Adrenal gland (tissue), 12 donors: Measurements from ENCODE around the gene TIGAR. TPM values are rescaled to one million over a fixed set of nuclear protein-coding genes. Genes with fewer than 3 reads are reported as not detected.

Source experiments
- DNase-seq, 7 donors: peaks; one replicate each; pipeline ENCODE4 v3.0.0-alpha.2; 2019 to 2020
- H3K27ac ChIP-seq, 5 donors: fragments of 200-600 bp; sonication (generic) in 4 of 5; 1 replicate in 3 of 5; 2 replicates in 2 of 5; pipeline versions ENCODE4 v1.5.1 to v1.8.0; 2016 to 2020; ENCODE audit warnings: mild to moderate bottlenecking in 1 of 5
- H3K27me3 ChIP-seq: fragments of 200-600 bp; 2 replicates; pipeline ENCODE4 v1.8.0; 2021
- H3K36me3 ChIP-seq, 2 donors: fragments of 200-600 bp; replicated peaks in 1 of 2; 1 replicate in 1 of 2; 2 replicates in 1 of 2; pipeline versions ENCODE4 v1.5.1 to v1.8.0; 2018 to 2022
- H3K4me1 ChIP-seq, 2 donors: fragments of 200-600 bp; replicated peaks in 1 of 2; 1 replicate in 1 of 2; 2 replicates in 1 of 2; pipeline versions ENCODE4 v1.5.1 to v1.8.0; 2018 to 2021
- H3K4me3 ChIP-seq, 4 donors: fragments of 200-600 bp; sonication (generic) in 3 of 4; one replicate each; pipeline ENCODE4 v1.5.1; 2016 to 2018
- H3K9me3 ChIP-seq, 3 donors: fragments of 200-600 bp; sonication (generic) in 1 of 3; replicated peaks in 1 of 3; 1 replicate in 2 of 3; 2 replicates in 1 of 3; pipeline versions ENCODE4 v1.5.1 to v1.8.0; 2016 to 2021
- POLR2A ChIP-seq, 2 donors: fragments of 450-650 bp; IDR thresholded peaks; one replicate each; pipeline ENCODE4 v1.6.1; 2017; ENCODE audit warnings: antibody characterized with exemption in 2 of 2, mild to moderate bottlenecking in 2 of 2, moderate library complexity in 1 of 2
- WGBS, 4 donors: extraction: QIAGEN DNeasy Blood & Tissue Kit in 2 of 4; methylation state at CpG; one replicate each; pipeline versions ENCODE4 v1.1.5 to v1.1.7; 2013 to 2017; 5-methylcytosine and 5-hydroxymethylcytosine counted together
- intact Hi-C, 2 donors: fragments of 100-400 bp; cut with DNase I; formaldehyde crosslinking; loops; one replicate each; pipeline versions ENCODE4 v1.14.1 to v1.15.0; 2022 to 2023
- polyA plus RNA-seq, 3 donors: library from polyadenylated mRNA; stranded (reverse); fragments of 200-250 nt in 2 of 3; fragments of 350-450 nt in 1 of 3; fragmentation: Illumina TruSeq in 1 of 3; extraction: RNeasy Lipid Tissue Mini Kit (QIAGEN cat#74804) in 1 of 3; gene quantifications; one replicate each; pipeline ENCODE4 v1.2.3, GENCODE V29; 2013 to 2014
- total RNA-seq, 9 donors: library from RNA; depleted of rRNA in 4 of 9; stranded (reverse); fragments of >200 nt in 4 of 9; fragments of 120-200 nt in 1 of 9; fragmentation: NEBNext Ultra II Directional in 1 of 9; extraction: Animal tissue kit (Norgen Biotek cat#: 25700) in 1 of 9; gene quantifications; one replicate each; pipeline versions ENCODE4 v1.1.0 to v1.2.4, GENCODE V29; 2013 to 2023
- TF ChIP-seq, protein P1 (sequence below), 6 experiments: fragments of 450-650 bp in 4 of 6; fragments of 200-600 bp in 2 of 6; sonication (generic) in 1 of 6; IDR thresholded peaks; 1 replicate in 5 of 6; 2 replicates in 1 of 6; pipeline versions ENCODE4 v1.5.1 to v1.8.0; 2016 to 2021; ENCODE audit warnings: antibody characterized with exemption in 6 of 6, mild to moderate bottlenecking in 2 of 6, moderate library complexity in 1 of 6
- donor health status: healthy with polysubstance abuse.
- donor health status: Bipolar disorder and iron deficiency.
- donor health status: DM: yes; HTN: yes; CAD: no.
- donor health status: DM: no; HTN: no; CAD: no.
- donor health status: DM: no; HTN: no; CAD: no.
- donor health status: DM: yes; HTN: yes; CAD: no.

Gene TIGAR
- total and polyA plus RNA-seq, 12 donors = 2.5 to 28.2 (median 9.5) TPM

DNA sequence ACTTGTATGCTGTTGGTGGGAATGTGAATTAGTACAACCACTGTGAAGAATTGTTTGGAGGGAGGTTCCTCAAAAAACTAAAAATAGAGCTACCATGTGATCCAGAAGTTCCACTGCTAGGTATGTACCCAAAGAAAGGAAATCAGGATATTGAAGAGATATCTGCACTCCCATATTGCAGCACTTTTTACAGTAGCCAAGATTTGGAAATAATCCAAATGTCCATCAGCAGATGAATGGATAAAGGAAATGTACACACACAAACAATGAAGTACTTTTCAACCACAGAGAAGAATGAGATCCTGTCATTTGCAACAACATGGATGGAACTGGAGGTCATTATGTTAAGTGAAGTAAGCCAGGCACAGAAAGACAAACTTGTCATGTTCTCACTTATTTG, 25.9 kb downstream of the TIGAR start:
- Histone ChIP-seq H3K4me1 (no peaks in the 10 kb centered on the region), H3K9me3 (no peaks in the 10 kb centered on the region), H3K4me3 (no peak overlapping the region), H3K27ac (no peak overlapping the region), H3K36me3 (no peaks in the 10 kb centered on the region), H3K27me3 (no peaks in the 10 kb centered on the region)
- intact Hi-C loops = no loop called here
- no peak for DNase-seq
- TF ChIP-seq POLR2A (IDR thresholded peaks at IDR 0.05) = no peak
- TF ChIP-seq, protein P1, sequence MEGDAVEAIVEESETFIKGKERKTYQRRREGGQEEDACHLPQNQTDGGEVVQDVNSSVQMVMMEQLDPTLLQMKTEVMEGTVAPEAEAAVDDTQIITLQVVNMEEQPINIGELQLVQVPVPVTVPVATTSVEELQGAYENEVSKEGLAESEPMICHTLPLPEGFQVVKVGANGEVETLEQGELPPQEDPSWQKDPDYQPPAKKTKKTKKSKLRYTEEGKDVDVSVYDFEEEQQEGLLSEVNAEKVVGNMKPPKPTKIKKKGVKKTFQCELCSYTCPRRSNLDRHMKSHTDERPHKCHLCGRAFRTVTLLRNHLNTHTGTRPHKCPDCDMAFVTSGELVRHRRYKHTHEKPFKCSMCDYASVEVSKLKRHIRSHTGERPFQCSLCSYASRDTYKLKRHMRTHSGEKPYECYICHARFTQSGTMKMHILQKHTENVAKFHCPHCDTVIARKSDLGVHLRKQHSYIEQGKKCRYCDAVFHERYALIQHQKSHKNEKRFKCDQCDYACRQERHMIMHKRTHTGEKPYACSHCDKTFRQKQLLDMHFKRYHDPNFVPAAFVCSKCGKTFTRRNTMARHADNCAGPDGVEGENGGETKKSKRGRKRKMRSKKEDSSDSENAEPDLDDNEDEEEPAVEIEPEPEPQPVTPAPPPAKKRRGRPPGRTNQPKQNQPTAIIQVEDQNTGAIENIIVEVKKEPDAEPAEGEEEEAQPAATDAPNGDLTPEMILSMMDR (IDR thresholded peaks at IDR 0.05) = no peak

DNA sequence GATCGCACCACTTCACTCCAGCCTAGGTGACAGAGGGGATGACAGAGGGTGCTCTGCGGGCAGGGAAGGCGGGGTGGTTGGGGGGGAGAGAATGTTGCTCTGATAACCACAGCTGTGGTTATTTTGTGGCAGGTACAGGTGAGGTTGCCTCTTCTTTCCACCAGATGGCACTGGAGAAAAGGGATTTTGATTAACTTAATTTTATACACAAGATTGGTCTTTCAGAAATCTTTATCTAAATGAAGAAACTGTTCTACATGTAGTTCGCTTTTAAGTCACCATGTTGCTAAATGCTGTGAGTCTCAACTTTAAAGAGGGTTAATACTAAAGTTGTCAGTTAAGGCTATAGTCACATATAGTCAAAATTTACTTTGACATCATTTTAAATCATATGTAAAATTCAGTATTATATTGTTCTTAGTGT, 32.8 kb downstream of the TIGAR start:
- H3K4me1 ChIP-seq = no peaks in the 10 kb centered on the region
- 60 to 81% (median 70%) methylated on average over 3 to 4 of the region's 4 CpGs for WGBS, 4 donors
- no peak overlapping the region for H3K27ac ChIP-seq
- no peak for TF ChIP-seq POLR2A (IDR thresholded peaks at IDR 0.05)
- TF ChIP-seq, protein P1 (IDR thresholded peaks at IDR 0.05) = peak in 5 of 6 experiments; percentile 7 to 57 (median 37)
- intact Hi-C loops = no loop called here
- no peaks in the 10 kb centered on the region for H3K36me3 ChIP-seq
- no peak overlapping the region for H3K4me3 ChIP-seq
- H3K9me3 ChIP-seq = no peaks in the 10 kb centered on the region
- H3K27me3 ChIP-seq = no peaks in the 10 kb centered on the region
- DNase-seq = no peak

DNA sequence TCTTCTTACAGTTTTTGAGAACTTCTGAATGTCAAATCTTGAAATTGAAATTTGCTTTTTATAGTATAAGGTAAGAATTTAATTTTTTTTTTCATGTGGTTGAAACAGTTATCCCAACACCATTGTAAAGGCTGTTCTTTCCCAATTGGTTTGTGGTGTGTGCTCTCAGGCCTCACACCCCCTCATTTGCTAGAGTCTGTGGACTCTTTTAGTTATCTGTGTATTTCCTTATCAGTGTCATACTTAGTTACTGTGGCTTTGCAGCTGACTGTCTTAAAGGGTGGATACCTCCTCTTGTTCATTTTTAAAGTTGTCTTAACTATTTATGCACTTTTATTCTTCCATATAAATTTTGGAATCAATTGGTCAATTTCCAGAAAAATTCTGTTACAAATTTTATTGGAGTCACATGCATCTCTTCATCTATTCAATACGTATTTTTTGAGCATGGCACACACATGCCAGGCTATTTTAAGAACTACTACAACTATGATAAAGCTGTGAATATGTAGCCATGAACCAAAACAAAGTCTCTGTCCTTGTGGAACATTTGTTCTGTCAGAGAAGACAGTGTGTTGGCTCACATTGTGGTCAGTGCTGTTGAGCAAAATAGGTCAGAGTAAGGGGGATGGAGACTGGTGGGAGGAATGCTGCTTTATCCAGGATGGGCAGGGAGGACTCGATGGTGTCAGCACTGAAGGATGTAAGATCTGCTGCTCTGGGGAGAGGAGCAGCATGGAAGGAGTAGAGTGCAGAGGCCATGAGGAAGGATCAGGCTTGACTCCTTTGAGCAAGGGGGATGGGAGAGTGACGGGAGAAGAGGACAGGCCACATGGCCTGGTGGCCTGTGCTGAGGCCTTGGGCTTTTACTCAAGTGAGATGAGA, 34.4 kb downstream of the TIGAR start:
- Histone ChIP-seq H3K4me3 (no peak overlapping the region), H3K27ac (no peak overlapping the region), H3K9me3 (no peaks in the 10 kb centered on the region), H3K27me3 (no peaks in the 10 kb centered on the region), H3K36me3 (no peaks in the 10 kb centered on the region), H3K4me1 (no peaks in the 10 kb centered on the region)
- WGBS, 4 donors = 60 to 76% (median 75%) methylated on average over 3 of the region's 3 CpGs
- intact Hi-C loops = no loop called here
- TF ChIP-seq, protein P1 (IDR thresholded peaks at IDR 0.05) = no peak
- TF ChIP-seq POLR2A (IDR thresholded peaks at IDR 0.05) = no peak
- DNase-seq = no peak

DNA sequence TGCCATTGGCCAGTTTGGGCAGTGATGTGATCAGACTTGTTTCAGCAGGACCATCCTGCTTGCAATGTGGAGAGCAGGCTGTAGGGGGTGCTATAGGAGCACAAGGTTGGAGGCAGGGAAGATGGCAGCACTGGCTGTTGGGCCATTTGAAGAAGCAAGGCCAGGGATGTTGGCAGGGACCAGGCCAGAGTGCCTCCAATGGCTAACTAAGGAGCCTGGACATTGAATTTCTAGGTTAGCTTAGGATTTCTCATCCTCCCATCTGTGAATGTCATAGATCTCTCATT, 35.0 kb downstream of the TIGAR start:
- Histone ChIP-seq H3K4me1 (no peaks in the 10 kb centered on the region), H3K9me3 (no peaks in the 10 kb centered on the region), H3K27me3 (no peaks in the 10 kb centered on the region), H3K4me3 (no peak overlapping the region), H3K27ac (no peak overlapping the region), H3K36me3 (no peaks in the 10 kb centered on the region)
- TF ChIP-seq, protein P1 (IDR thresholded peaks at IDR 0.05) = peak in 4 of 6 experiments; percentile 19 to 38 (median 28)
- no peak for TF ChIP-seq POLR2A (IDR thresholded peaks at IDR 0.05)
- intact Hi-C loops = no loop called here
- peak; percentile 8 to 63 (median 19) for DNase-seq
